MM.1S (cell line): Measurements from ENCODE around the gene GGTA1.
"Not testable (repeated sequence)": the region's sequence is repeated elsewhere in the genome, so short reads cannot be mapped to it uniquely, and the experiment has no call there.

Experiments used
- DNase-seq: peaks from one replicate; pipeline ENCODE4 v3.0.0-alpha.2; 2015
- H2AFZ ChIP-seq: fragments of 300-600 bp; sonication (generic); 2 replicates; pipeline ENCODE4 v1.6.0; 2016; ENCODE audit warnings: antibody characterized with exemption, low read length
- H3F3A ChIP-seq: fragments of 300-600 bp; sonication (generic); 2 replicates; pipeline ENCODE4 v1.6.1; 2016; ENCODE audit warnings: mild to moderate bottlenecking, antibody characterized with exemption, low read length, moderate library complexity, mixed read lengths; ENCODE audit not compliant: insufficient read depth
- H3K27ac ChIP-seq: fragments of 300-600 bp; sonication (generic); 2 replicates; pipeline ENCODE4 v1.5.1; 2016; ENCODE audit warnings: mild to moderate bottlenecking, low read length
- H3K27me3 ChIP-seq: fragments of 300-600 bp; sonication (generic); replicated peaks from 2 replicates; pipeline ENCODE4 v1.6.0; 2016; ENCODE audit warnings: low read length; ENCODE audit not compliant: insufficient read depth
- H3K36me3 ChIP-seq: fragments of 300-600 bp; sonication (generic); replicated peaks from 2 replicates; pipeline ENCODE4 v1.6.1; 2016; ENCODE audit warnings: mild to moderate bottlenecking, low read length, mixed read lengths; ENCODE audit not compliant: insufficient read depth
- H3K4me1 ChIP-seq: fragments of 300-600 bp; sonication (generic); 2 replicates; pipeline ENCODE4 v1.6.1; 2016; ENCODE audit warnings: low read length, mixed read lengths
- H3K4me2 ChIP-seq: fragments of 300-600 bp; sonication (generic); 2 replicates; pipeline ENCODE4 v1.6.0; 2016; ENCODE audit warnings: low read depth, low read length
- H3K4me3 ChIP-seq: fragments of 300-600 bp; sonication (generic); 2 replicates; pipeline ENCODE4 v1.5.1; 2016; ENCODE audit warnings: low read length, mixed read lengths
- H3K79me2 ChIP-seq: fragments of 300-600 bp; sonication (generic); 2 replicates; pipeline ENCODE4 v1.6.1; 2016; ENCODE audit warnings: mixed run types, low read length, mixed read lengths
- H3K9ac ChIP-seq: fragments of 300-600 bp; sonication (generic); 2 replicates; pipeline ENCODE4 v1.6.1; 2016; ENCODE audit warnings: low read length, mixed read lengths
- H3K9me2 ChIP-seq: fragments of 300-600 bp; sonication (generic); replicated peaks from 2 replicates; pipeline ENCODE4 v1.6.1; 2016; ENCODE audit warnings: mild to moderate bottlenecking, low read length, mixed read lengths; ENCODE audit not compliant: insufficient read depth
- H3K9me3 ChIP-seq: fragments of 300-600 bp; sonication (generic); replicated peaks from 2 replicates; pipeline ENCODE4 v1.6.1; 2016; ENCODE audit warnings: mild to moderate bottlenecking, low read length, mixed read lengths; ENCODE audit not compliant: insufficient read depth
- H4K20me1 ChIP-seq: fragments of 300-600 bp; sonication (generic); 2 replicates; pipeline ENCODE4 v1.6.1; 2016; ENCODE audit warnings: mild to moderate bottlenecking, low read length, moderate library complexity, mixed read lengths; ENCODE audit not compliant: insufficient read depth
- EZH2 ChIP-seq: fragments of 300-600 bp; sonication (generic); optimal IDR thresholded peaks from 2 replicates; pipeline ENCODE3; 2017; ENCODE audit warnings: low read depth, mild to moderate bottlenecking, antibody characterized with exemption, low read length, mixed read lengths
- EZH2phosphoT487 ChIP-seq: fragments of 300-600 bp; sonication (generic); IDR thresholded peaks from 2 replicates; pipeline ENCODE4 v1.6.1; 2018; ENCODE audit warnings: antibody characterized with exemption, low read length
- TF ChIP-seq, protein P1 (sequence below): fragments of 300-600 bp; sonication (generic); IDR thresholded peaks from 2 replicates; pipeline ENCODE4 v1.5.1; 2016; ENCODE audit warnings: antibody characterized with exemption, low read length, mixed read lengths

GGTA1 gene

DNA sequence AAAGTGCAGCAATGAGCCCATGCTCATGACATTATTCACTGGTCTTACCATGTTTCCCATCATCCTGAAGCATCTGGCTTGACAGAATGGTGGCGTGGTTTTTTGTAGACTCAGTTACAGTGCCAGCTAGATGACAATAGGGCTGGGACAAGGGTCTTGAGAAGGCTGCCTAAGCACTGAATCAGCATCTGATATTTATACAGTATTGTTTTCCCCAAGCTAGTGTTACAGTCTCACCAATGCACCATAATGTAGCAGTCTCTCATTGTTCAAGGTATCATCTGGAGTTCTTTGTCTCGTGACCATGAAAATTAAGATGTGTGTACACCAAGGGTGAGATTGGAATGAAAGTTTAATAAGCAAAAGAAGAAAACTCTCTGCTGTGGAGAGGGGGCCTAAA lies 19.0 kb upstream of the GGTA1 start:
- Histone ChIP-seq H3K4me2 (no peak overlapping the region), H3K36me3 (no peaks in the 10 kb centered on the region), H3K27me3 (no peaks in the 10 kb centered on the region), H3K27ac (no peak overlapping the region), H3K79me2 (no peaks in the 10 kb centered on the region), H4K20me1 (no peaks in the 10 kb centered on the region), H2AFZ (no peak overlapping the region), H3K9me2 (no peaks in the 10 kb centered on the region), H3F3A (no peaks in the 10 kb centered on the region), H3K9me3 (no peaks in the 10 kb centered on the region), H3K4me1 (no peaks in the 10 kb centered on the region), H3K4me3 (no peak overlapping the region), H3K9ac (no peak overlapping the region)
- no peak for DNase-seq
- TF ChIP-seq EZH2phosphoT487: no peak
- no peak for TF ChIP-seq EZH2
- TF ChIP-seq, protein P1, sequence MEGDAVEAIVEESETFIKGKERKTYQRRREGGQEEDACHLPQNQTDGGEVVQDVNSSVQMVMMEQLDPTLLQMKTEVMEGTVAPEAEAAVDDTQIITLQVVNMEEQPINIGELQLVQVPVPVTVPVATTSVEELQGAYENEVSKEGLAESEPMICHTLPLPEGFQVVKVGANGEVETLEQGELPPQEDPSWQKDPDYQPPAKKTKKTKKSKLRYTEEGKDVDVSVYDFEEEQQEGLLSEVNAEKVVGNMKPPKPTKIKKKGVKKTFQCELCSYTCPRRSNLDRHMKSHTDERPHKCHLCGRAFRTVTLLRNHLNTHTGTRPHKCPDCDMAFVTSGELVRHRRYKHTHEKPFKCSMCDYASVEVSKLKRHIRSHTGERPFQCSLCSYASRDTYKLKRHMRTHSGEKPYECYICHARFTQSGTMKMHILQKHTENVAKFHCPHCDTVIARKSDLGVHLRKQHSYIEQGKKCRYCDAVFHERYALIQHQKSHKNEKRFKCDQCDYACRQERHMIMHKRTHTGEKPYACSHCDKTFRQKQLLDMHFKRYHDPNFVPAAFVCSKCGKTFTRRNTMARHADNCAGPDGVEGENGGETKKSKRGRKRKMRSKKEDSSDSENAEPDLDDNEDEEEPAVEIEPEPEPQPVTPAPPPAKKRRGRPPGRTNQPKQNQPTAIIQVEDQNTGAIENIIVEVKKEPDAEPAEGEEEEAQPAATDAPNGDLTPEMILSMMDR: no peak

DNA sequence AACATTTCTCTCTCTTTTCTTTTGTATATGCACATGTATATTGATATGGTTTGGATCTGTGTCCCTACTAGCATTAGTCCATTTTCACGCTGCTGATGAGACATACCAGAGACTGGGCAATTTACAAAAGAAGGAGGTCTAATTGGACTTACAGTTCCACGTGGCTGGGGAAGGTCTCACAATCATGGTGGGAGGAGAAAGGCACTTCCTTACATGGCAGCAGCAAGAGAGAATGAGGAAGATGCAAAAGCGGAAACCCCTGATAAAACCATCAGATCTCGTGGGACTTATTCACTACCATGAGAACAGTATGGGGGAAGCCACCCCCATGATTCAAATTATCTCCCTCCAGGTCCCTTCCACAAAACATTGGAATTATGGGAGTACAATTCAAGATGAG lies 13.5 kb upstream of the GGTA1 start:
- H2AFZ ChIP-seq, DNase-seq, H3K9me2 ChIP-seq: not testable (repeated sequence)

DNA sequence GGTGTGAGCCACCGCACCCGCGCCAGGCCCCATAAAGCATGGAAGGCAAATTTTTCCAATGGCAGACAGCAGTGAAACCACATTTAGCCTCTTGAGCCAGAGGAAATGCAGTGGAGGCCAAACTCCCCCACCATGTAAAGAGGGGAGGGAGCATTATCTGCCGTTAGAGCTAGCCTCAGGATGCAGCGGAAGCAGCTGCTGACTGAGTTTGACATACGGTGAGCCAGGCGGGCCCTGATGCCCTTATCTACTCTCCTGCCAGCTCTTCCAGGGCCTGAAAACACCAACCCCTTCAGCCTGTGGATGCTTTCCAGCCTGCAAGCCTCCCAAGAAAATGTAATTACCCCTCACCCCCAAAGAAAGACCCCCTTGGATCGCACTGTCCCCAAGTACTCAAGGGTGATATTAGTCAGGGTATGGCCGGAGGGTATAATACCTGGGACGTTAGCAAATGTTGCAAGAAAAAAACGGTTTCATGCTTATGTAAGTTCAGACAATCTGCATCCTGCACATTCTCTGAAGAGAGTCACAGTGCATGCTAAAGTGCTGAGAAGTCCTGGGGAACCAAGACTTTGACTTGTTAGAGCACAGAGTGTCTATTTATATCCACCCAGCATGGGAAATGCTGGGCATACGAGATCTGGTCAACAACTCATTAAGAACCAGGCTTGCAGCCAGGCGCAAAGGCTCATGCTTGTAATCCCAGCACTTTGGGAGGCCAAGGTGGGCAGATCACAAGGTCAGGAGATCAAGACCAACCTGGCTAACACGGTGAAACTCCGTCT lies 11.3 kb upstream of the GGTA1 start:
- Histone ChIP-seq H4K20me1 (no peaks in the 10 kb centered on the region), H3K27ac (no peak overlapping the region), H2AFZ (no peak overlapping the region), H3K36me3 (no peaks in the 10 kb centered on the region), H3K27me3 (no peaks in the 10 kb centered on the region), H3K79me2 (no peaks in the 10 kb centered on the region), H3K4me3 (no peak overlapping the region), H3F3A (no peaks in the 10 kb centered on the region), H3K9me3 (no peaks in the 10 kb centered on the region), H3K4me1 (no peaks in the 10 kb centered on the region), H3K9me2 (no peaks in the 10 kb centered on the region), H3K4me2 (no peak overlapping the region), H3K9ac (no peak overlapping the region)
- DNase-seq: no peak
- TF ChIP-seq, protein P1: no peak
- TF ChIP-seq EZH2phosphoT487: no peak
- no peak for TF ChIP-seq EZH2

More for the DNA sequence above, 13.5 kb upstream of the GGTA1 start:
- not testable (repeated sequence) for H3K27ac ChIP-seq, H3K27me3 ChIP-seq, H3K4me3 ChIP-seq, H3K4me1 ChIP-seq, H3K79me2 ChIP-seq, H3K36me3 ChIP-seq, H3F3A ChIP-seq, H4K20me1 ChIP-seq, H3K9ac ChIP-seq, H3K4me2 ChIP-seq, H3K9me3 ChIP-seq

DNA sequence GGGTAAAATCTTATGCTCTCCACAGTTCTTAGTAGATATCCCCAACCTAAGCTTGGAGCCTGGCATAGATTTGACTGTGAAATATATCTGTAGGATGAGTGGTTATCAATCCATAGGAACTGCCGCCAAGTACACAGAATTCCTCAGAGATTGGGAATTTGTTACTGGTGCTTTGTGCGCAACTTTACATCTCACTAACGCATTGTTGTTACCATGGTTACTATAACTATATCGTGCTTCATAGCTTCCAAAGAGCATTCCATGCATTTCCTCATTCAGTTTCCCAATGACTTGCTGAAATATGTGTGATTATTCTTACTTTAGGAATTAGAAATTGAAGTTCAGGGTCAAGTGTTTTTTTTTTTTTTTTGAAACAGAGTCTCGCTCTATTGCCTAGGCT lies 9.5 kb upstream of the GGTA1 start:
- Histone ChIP-seq H3K79me2 (no peaks in the 10 kb centered on the region), H3F3A (no peaks in the 10 kb centered on the region), H3K4me3 (no peak overlapping the region), H3K27me3 (no peaks in the 10 kb centered on the region; the same call in 1 of the 2 replicates), H3K27ac (no peak overlapping the region), H3K9ac (no peak overlapping the region), H3K9me3 (no peaks in the 10 kb centered on the region), H3K9me2 (no peaks in the 10 kb centered on the region), H4K20me1 (no peaks in the 10 kb centered on the region), H3K4me2 (no peak overlapping the region), H3K36me3 (no peaks in the 10 kb centered on the region), H3K4me1 (no peaks in the 10 kb centered on the region), H2AFZ (no peak overlapping the region)
- TF ChIP-seq EZH2phosphoT487 (no peak), EZH2 (no peak)
- TF ChIP-seq, protein P1: no peak
- no peak for DNase-seq
